ENCODE data around the gene SLC2A9. TPM values are rescaled to one million over a fixed set of nuclear protein-coding genes. Genes with fewer than 3 reads are reported as not detected.

SLC2A9 gene
- total and polyA plus RNA-seq, 2 of the 13 experiments (the other 11 are each of a cell fraction or from before 2014, with no cell fraction given): 36.2 to 42.3 TPM

- no peak overlapping the region for H2AFZ ChIP-seq (ENCODE audit: low read length)
- peaks cover 4% of the 10 kb centered on the region; the same call in 1 of the 2 replicates for H4K20me1 ChIP-seq (ENCODE audit: insufficient read depth, low read length)
- peaks cover 12 to 57% of the 10 kb centered on the region in 2 experiments; a peak in 4 of 5 replicates for H3K36me3 ChIP-seq (replicated peaks in 1 of 2; ENCODE audit: control insufficient read depth in 1 of 2, insufficient read depth in 2 of 2, low read length in 2 of 2)
- CTCF ChIA-PET (ENCODE audit: low intra/inter-chr PET ratio, low total read pairs): no interaction called here
- no peak for DNase-seq (ENCODE audit: low spot score)
- no peak overlapping the region for H3K4me2 ChIP-seq (ENCODE audit: low read depth, low read length)
- no peak overlapping the region for H3K4me3 ChIP-seq (replicated peaks in 1 of 3; ENCODE audit: insufficient read depth in 1 of 3, low read depth in 2 of 3, low read length in 3 of 3)
- H3K9ac ChIP-seq (ENCODE audit: insufficient read depth, low read depth, low read length): no peak overlapping the region
- peak; percentile 67 for ATAC-seq
- POLR2A ChIA-PET: interaction anchor here (0.7 kb wide), 1 partner anchor 59 kb away, joined by 3 read pairs; no protein-coding TSS in a partner anchor
- in situ Hi-C loops (cut with HindIII; ENCODE audit: extremely low pct_ligation_motif_present, low pct_unique_long_range_greater_than_20kb) (no loop called here), intact Hi-C loops (cut with micrococcal nuclease; ENCODE audit: unreplicated experiment) (loop anchor here (5.0 kb wide), 1 partner anchor 70 kb away; no protein-coding TSS in a partner anchor)
- peak overlapping the region; percentile 23 for H3K27ac ChIP-seq (ENCODE audit: extremely low read length, insufficient read depth, low read length)
- H3K4me1 ChIP-seq (ENCODE audit: insufficient read depth, low read length): peaks cover 25% of the 10 kb centered on the region
- 72% methylated on average over 10 of the region's 10 CpGs for WGBS (ENCODE audit: low lambda C conversion rate)
- H3K9me3 ChIP-seq (ENCODE audit: low read length): no peaks in the 10 kb centered on the region
- no peaks in the 10 kb centered on the region for H3K79me2 ChIP-seq (ENCODE audit: insufficient read depth, low read length)
- BruUV-seq (replicated peaks): no TSS peak
- FAIRE-seq: no peak
- no peaks in the 10 kb centered on the region for H3K27me3 ChIP-seq (ENCODE audit: control insufficient read depth in 1 of 2, insufficient read depth in 2 of 2, low read length in 2 of 2)
- TF ChIP-seq ZNF160 (CRISPR knock-in tag; IDR thresholded peaks at IDR 0.05): no peak
- TF ChIP-seq BRCA1 (CRISPR knock-in tag; IDR thresholded peaks at IDR 0.05): no peak
- TF ChIP-seq PHF20 (CRISPR knock-in tag; IDR thresholded peaks at IDR 0.05): no peak
- TF ChIP-seq DZIP1 (CRISPR knock-in tag; IDR thresholded peaks at IDR 0.05): no peak
- TF ChIP-seq CBX2 (IDR thresholded peaks at IDR 0.05; ENCODE audit: low read depth, low read length): no peak
- TF ChIP-seq CBX2 (CRISPR knock-in tag; IDR thresholded peaks at IDR 0.05; ENCODE audit: low read depth): no peak
- TF ChIP-seq ZNF350 (CRISPR knock-in tag; IDR thresholded peaks at IDR 0.05; ENCODE audit: borderline replicate concordance, low read depth): no peak
- TF ChIP-seq STAT6 (CRISPR knock-in tag; IDR thresholded peaks at IDR 0.05; ENCODE audit: borderline replicate concordance): no peak
- no peak for TF ChIP-seq ZNF460 (CRISPR knock-in tag; IDR thresholded peaks at IDR 0.05; ENCODE audit: borderline replicate concordance)
- no peak for TF ChIP-seq RNF219 (CRISPR knock-in tag; IDR thresholded peaks at IDR 0.05)
- no peak for TF ChIP-seq ZNF260 (CRISPR knock-in tag; IDR thresholded peaks at IDR 0.05; ENCODE audit: borderline replicate concordance, low read depth)
- TF ChIP-seq ZNF253 (CRISPR knock-in tag; IDR thresholded peaks at IDR 0.05; ENCODE audit: borderline replicate concordance): no peak
- TF ChIP-seq RFX1 (IDR thresholded peaks at IDR 0.05): no peak
- TF ChIP-seq HIVEP1 (CRISPR knock-in tag; IDR thresholded peaks at IDR 0.05): no peak
- TF ChIP-seq GATAD2A (CRISPR knock-in tag; IDR thresholded peaks at IDR 0.05): no peak
These were observed 73.9 kb downstream of the SLC2A9 start for GRCh38 chr4:9947168-9948062.

Measured in HepG2 (cell line).